Stimulated activated CD8-positive, alpha-beta memory T cell treated with anti-CD3 and anti-CD28 coated beads, Interleukin-4, amount 100 ng/mL, for 4 hours (primary cell): ENCODE results near the gene AGR3.
"Not testable (repeated sequence)": the region's sequence is repeated elsewhere in the genome, so short reads cannot be mapped to it uniquely, and the experiment has no call there.

Experiments
- DNase-seq, 2 donors: peaks; one replicate each; pipeline ENCODE4 v3.0.0-alpha.2; 2020; ENCODE audit warnings: low read depth in 2 of 2, low spot score in 1 of 2

The AGR3 gene

DNA sequence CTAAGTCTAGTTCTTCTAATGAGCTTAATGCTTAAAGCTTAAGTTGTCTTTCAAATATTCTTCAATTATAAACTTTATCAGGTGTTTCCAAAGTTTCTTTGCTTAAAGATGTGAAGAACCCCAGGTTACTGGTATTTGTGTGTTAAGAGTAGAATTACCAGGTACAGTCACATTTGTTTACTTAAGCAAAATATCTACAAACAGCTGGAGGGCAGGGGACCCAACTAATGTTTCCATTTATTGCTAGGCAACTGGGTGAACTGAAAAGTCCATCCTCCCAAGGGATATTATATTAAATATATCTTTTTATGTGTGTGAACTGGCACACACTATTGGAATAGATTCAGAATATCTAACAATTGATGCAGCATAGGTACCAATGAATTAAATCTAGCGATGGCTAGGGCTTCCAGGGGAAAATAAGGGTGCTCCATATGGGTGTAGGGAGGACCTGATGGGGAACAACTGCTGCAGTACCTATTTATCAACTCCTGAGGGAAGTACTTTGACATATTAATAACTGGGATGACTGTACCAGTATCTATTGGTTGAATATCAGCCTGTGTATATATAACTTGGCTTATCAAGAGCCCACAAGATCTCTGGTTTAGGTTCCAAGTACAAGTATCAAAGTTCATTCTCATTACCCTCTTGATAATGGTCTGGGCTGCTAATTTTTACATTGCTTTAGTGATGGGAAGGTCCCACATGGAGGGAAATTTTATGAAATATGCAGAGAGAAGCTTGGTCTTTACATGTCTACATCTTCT, 10.3 kb upstream of the AGR3 start:
- DNase-seq, result no peak

DNA sequence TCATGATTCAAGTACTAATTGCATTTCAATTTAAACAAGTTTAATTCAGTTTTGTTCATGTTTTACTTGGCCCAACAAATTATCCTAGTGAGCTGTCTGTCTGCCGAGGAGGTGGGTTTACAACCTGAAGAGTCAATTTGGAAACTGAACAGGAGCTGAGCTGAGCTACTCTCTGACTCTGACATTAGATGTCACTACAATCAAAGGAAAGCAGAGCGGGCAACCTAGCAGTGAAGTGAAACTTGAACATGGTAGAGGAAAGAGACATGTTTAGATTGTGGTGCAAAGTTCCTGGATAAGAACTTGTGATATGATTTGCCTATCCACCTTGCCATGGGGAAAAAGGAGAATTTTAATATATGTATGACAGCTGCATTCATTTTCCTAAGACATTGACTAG, 9.6 kb upstream of the AGR3 start:
- DNase-seq, result no peak

DNA sequence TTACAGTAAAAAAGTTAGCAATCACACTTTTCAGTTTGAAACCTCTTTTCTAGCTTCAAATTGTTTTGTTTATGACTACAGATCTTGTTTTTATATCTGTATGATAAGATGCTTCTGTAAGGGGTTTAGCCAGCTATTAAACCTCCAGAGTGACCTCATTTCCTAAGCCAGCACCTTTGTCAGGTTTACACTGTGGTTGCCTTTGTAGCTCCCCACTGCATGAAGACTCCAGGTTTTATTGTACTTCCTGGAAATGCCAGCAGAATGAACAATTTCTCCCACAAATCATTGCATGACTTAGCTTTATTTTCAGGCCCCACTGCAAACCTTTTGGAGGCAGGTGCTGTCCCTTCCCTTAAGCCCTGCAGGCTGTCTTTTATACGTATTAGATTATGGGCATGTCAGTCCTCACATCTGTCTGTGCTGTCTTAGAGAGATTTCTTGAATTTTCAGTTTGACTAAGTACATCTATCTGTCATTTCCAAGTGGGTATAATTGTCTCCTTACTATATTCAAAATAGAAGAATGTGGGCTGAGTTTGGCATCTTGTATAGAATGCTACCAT, 8.2 kb upstream of the AGR3 start:
- DNase-seq, result no peak

DNA sequence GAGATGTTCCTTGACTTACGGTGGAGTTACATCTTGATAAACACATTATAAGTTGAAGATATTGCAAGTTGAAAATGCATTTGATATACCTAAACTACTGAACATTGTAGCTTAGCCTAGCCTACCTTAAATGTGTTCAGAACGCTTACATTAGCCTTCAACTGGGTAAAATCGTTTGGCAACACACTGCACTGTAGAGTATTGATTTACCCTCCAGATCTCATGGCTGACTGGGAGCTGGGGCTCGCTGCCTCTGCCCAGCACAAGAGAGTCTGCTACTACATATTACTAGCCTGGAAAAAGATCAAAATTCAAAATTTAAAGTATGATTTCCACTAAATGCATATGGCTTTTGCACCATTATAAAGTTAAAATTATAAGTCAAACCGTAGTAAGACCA, 7.5 kb upstream of the AGR3 start:
- no peak for DNase-seq

DNA sequence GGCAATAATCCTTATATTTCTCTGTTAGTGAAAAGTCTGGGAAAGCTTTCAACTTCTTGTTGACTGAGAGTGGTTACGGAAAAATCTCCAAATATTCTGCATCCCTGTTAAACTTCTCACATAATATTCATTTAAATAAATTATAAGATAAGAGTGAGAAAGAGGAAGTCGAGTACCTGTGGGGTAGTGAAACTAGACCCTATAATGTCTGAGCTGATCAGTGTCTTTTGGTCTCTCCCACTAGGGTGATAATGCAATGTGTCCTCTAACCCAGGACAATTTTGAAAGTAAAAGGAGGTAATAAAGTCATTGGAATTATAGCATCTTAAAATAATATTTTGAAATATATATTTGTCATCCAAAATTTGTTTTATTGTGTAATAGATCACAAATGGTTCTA, 2.1 kb upstream of the AGR3 start:
- DNase-seq, result no peak

DNA sequence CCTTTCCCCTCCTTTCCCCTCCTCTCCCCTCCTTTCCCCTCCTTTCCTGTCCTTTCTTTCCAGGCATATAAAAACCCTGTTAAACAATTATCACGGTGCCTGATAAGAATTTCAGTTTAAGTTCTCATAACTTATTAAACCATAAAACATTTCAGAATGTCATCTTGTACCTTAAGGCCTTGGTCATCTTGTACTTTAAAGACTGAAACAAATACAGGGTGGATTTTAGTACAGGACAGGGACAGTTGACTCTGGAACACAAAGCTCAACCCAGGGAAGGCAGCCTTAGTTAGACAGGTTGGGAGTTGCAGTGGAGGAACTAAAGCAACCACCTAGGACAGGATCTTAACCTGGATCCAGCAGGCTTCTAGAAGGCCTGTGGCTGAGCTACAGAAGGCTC, 1.2 kb downstream of the AGR3 start:
- no peak for DNase-seq

DNA sequence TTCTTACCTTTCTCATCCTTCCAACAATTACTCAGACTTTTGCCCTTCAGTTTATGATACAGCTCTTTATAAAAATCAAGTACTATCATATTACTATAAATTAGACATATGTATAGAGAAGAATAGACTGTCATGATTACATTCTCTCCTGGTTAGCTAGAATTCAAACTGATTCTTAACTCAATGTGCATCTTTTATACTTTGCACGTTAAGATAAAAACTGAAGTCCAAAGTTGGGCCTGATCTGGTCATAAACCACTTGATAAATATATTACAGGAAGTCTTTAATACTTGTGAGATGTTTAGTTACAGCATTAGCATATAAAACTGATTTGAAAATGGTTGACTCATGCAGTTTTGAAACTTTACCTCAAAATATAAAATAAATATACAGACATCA, 2.6 kb downstream of the AGR3 start:
- DNase-seq, result no peak

DNA sequence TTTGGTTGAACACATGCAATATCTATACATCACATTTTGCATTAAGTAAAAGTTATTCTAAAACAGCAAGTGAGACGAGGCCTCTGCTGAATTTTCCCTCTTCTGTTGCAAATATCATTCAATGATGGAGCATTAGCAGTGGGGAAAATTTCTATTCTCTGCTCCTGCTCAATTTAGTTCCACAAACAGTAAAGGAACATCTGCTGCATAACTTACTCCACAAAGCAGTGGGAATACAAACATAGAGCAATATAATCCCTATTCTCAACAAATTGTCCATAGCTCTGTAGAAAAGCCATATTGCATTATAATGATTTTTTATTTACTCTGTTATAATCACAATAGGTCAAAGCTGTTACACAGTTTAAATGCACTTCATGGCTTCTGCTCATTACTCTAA, 5.9 kb downstream of the AGR3 start:
- DNase-seq, result no peak

DNA sequence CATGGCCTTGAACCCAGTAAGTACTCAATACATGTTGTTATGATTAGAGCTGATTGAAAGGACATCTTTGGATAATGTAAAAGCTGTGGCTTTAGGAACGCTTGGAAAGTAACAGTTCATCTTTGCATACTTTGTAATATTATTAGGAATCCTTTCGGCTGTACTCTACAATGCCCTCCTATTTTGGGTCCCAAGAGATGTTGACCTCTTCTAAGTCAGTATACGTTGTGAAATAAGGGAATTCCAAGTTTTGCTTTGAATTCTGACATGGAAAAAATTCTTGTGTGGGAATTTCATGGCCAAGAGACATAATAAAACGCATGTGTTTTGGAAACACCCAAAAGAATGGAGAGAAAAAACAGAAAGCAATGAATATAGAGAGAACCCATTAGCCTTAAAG, 7.7 kb downstream of the AGR3 start:
- no peak for DNase-seq

DNA sequence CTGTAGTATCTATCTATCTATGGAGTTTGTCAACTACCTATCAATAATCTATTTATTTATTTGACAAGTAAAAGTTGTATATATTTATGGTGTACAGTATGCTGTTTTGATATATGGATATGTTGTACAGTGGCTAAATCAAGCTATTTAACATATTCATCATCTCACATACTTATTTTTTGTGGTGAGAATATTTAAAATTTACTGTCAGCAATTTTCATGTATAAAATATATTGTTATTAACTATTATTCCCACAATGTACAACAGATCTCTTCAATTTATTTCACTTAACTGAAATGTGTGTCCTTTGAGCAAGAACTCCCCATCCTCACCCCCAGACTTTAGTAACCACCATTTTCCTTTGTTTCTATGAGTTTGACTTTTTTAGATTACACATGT, 14.5 kb downstream of the AGR3 start:
- DNase-seq, result no peak

DNA sequence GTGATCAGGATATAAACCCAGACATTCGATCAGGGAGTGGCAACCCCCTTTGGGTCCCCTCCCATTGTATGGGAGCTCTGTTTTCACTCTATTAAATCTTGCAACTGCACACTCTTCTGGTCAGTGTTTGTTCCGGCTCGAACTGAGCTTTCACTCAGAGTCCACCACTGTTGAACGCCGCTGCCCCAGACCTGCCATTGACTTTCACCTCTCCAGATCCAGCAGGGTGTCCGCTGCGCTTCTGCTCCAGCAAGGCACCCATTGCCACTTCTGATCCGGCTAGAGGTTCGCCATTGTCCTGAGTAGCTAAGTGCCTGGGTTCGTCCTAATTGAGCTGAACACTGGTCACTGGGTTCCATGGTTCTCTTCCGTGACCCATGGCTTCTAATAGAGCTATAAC, 28.6 kb downstream of the AGR3 start:
- DNase-seq, result not testable (repeated sequence)

DNA sequence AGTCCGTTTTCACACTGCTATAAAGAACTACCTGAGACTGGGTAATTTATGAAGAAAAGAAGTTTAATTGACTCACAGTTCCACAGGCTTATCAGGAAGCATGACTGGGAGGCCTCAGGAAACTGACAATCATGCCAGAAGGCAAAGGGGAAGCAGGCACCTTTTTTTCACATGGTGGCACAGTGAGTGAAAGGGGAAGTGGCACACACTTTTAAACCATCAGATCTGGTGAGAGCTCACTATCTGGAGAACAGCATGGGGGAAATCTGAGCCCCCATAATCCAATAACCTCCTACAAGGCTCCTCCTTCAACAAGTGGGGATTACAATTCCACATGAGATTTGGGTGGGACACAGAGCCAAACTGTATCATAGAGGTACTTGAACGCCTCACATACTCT, 30.0 kb downstream of the AGR3 start:
- DNase-seq, result no peak

DNA sequence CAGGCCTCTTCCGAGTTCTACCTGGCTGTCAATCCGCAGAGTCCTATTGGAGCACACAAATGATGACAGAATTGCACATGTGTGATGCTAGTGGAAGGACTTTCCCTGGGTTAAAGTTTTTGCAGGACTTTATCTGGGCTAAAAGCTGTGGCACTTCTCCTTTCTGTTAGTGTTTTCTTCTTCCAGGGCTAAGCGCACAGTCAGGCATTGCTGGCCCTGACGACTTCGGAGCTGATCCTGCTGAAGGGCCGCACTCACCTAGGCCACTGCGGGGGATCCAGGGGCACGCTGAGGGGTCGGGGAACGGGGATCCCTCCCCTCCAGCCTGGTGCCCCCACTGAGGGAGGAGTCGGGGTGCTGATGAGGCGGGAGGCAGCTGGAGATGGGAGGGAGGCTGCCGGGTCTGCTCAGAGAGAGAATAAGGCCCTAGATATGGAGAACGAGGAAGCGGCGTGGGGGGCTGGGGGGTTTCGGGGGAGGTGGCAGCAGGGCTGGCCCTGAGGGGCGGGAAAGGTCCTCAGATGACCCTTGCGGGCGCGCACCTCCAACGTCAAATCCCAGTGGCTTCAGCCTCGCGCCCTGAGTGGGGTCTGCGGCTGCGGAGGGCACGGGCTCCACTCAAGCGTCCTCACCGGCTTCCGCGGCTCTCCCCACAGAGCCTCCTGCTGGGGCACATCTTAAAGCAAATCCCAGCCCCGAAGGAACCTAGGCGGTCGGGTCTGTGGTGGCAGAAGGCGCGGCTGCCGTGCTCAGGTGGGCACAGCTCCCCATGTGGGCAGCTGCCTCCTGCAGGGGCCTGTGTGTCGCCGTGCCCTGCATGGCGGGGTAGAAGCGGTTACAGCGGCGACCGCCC, 30.9 kb downstream of the AGR3 start:
- DNase-seq, result no peak

DNA sequence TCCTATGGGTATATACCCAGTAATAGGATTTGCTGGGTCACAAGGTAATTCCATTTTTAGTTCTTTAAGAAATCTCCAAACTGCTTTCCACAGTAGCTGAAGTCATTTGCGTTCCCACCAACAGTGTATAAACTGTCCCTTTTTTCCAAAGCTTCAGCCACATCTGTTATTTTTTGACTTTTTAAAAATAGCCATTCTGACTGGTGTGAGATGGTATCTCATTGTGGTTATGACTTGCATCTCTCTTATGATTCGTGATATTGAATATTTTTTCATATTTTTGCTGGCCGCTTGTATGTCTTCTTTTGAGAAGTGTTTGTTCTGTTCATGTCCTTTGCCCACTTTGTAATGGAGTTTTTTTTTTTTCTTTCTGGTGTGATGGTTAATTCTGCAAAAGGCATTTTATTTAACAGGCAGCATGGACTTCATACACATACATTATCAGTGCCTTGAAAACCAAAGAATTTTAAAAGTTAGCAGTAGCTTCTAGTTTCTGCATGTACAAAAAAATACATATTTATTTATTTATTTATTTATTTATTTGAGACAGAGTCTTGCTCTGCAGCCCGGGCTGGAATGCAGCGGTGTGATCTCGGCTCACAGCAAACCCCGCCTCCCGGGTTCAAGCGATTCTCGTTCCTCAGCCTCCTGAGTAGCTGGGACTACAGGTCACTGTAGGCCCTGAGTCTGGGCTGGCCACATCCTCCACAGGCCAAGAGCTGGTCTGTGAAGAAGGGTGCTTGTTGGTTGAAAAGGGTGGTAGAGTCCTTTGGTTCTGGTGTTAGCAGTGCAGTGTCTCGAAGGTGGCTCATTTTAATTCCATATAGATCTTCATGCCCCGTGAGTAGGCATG, 32.3 kb downstream of the AGR3 start:
- DNase-seq, result no peak

DNA sequence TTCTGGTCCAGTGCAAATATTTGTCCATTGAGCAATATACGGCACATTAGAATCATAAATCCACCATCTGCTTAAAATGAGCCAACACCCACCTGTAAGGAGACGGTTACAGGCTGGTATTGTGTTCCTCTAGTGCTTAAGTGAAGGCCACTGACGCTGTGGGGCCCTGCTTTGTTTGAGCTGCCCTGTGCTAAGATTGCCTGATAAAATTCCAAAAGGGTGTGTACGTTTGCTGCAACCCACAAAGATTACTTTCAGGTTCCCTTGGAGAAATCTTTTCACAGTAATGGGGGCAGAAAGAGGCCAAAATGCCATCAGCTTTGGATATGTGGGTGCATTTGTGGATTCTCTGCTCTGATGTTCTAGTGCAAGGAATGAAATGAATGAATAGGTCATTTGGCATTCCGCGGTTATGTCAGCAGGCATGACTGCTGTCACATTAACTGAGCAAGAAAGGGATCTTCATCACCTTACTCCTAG, 34.4 kb downstream of the AGR3 start:
- no peak for DNase-seq

DNA sequence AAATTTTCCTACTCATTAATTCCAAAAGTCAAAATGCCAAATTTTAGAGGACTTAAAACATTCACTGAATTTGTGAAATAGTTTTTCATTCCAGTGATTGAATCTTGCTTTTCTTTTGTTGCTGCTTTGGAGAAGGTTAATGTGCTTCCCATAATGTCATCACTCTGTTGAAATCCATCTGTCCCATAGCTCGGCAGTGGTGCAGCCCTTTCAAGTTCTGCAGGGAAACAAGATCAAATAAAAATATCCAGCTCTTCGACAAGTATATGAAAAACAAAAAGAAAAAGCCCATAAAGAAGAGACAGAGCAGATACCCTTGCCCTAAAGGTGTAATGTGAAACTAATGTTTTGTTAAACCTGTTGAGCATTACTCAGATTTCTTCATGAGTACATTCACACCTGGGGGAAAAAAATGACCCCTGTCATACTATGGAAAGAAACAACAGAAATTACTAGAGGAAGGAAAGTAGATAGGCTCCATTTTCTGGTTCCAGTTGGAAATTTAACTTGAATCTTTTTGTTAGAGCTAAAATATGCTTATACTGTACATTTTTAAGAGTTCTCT, 35.1 kb downstream of the AGR3 start:
- no peak for DNase-seq

DNA sequence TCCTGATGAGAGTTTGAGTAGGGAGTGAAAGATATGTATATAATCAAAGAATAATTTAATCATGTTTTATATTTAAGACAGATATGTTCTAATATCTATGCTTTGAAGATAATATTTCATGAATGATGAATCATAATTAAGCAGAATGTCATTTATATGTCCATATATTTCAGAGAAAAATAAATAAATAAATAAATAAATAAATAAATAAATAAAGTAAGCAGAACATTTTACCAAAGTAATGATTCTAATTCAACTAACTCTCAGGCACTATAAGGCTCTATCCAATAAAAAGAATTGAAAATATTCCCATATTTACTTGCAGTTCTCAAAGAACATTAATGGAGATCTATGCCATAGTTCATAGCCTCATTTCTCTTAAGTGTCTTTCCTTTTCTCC, 36.0 kb downstream of the AGR3 start:
- no peak for DNase-seq

DNA sequence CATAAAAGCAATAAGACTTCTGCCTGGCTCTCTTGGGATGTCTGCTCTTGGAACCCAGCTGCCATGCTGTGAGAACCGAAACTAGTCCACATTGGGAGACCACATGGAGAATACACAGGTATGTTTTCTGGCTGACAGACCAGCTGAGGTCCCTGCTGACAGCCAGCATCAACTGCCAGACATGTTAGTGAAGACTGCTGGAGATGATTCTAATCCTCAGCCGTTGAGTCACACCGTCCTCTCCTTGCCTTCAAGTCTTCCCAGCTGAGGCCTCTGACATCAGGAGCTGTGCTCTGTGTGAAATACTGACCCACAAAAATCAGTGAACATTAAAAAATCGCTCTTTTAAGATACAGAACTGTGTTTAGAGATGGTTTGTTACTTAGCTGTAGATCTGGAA, 40.1 kb downstream of the AGR3 start:
- no peak for DNase-seq

DNA sequence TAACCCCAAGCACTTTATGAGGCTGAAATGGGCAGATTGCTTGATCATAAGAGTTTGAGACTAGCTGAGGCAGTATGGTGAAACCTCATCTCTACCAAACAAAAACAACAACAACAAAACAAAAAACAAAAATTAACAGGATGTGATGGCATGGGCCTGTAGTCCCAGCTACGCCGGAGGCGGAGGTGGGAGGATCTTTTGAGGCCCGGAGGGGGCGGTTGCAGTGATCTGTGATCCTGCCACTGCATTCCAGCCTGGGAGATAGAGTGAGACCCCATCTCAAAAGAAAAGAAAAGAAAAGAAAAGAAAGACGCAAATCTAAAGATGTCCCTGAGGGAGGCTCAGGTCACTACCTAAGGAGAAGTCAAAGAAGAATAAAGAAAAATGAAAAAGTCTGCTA, 41.7 kb downstream of the AGR3 start:
- no peak for DNase-seq

DNA sequence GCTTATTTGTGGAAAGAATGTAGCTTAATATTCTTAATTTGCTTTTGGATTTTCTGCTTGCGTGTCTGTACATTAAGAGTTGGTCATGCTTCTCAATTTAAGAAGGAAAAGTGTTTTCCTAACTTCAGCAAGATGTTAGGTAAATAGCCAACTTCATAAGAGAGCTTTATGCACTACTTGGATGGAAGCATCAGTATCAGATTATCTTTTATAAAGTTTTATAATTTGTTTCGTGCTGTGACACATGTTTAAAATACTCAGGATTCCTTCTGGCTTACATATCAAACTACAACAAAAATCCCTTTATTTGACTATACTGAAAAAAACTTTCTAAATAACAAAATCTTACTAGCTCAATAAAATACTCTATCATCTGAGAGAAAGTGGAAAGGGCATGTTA, 42.1 kb downstream of the AGR3 start:
- DNase-seq, result no peak

DNA sequence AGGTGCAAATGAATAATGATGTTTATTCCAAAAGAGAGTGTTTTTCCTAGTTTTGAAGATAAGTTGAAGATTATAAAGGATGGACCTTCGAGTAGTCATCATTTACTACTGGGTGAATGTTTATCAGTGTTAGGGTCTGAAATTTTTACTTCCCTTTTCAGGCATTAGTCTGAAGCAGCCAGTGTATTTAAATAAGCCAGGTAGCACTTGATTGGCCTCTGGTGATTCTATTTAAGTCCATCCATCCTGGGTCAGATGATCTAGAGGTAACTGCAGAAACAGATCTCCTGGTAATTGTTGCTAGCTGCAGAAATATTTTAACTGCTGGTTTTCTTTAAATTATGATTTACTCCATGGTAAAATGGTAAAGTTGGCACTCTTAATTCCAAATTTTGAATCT, 42.9 kb downstream of the AGR3 start:
- no peak for DNase-seq
